Fibroblast of lung (primary cell): ENCODE measurements around the gene PWWP2B. TPM values are rescaled to one million over a fixed set of nuclear protein-coding genes. Genes with fewer than 3 reads are reported as not detected.

ENCODE experiments used
- DNase-seq, 2 donors: peaks; one replicate each; pipeline versions ENCODE4 v3.0.0 to v3.0.0-alpha.2; 2010; ENCODE audit warnings: low read depth in 2 of 2
- H2AFZ ChIP-seq: 2 replicates; pipeline ENCODE4 v1.5.1; 2012; ENCODE audit warnings: low read length, control low read depth, inconsistent platforms
- H3K27ac ChIP-seq: 2 replicates; pipeline ENCODE4 v1.5.1; 2011; ENCODE audit warnings: low read length, control low read depth; ENCODE audit not compliant: insufficient read depth
- H3K27me3 ChIP-seq: 2 replicates; pipeline ENCODE4 v1.5.1; 2011; ENCODE audit warnings: mild to moderate bottlenecking, low read length; ENCODE audit not compliant: control insufficient read depth, insufficient read depth
- H3K36me3 ChIP-seq: 2 replicates; pipeline ENCODE4 v1.5.1; 2011; ENCODE audit warnings: low read length; ENCODE audit not compliant: control insufficient read depth, insufficient read depth
- H3K4me1 ChIP-seq: 2 replicates; pipeline ENCODE4 v1.5.1; 2011; ENCODE audit warnings: low read length; ENCODE audit not compliant: control insufficient read depth, insufficient read depth; ENCODE audit errors: extremely low read depth
- H3K4me2 ChIP-seq: 2 replicates; pipeline ENCODE4 v1.5.1; 2011; ENCODE audit warnings: low read length, control low read depth; ENCODE audit not compliant: insufficient read depth; ENCODE audit errors: extremely low read depth
- H3K4me3 ChIP-seq, 4 experiments: fragments of 200-600 bp in 1 of 4; sonication (generic) in 1 of 4; replicated peaks in 1 of 4; 2 replicates each; pipeline ENCODE4 v1.5.1; 2011 to 2016; ENCODE audit warnings: low read length in 4 of 4, low read depth in 3 of 4, mild to moderate bottlenecking in 3 of 4, control low read depth in 2 of 4, inconsistent platforms in 1 of 4, mixed read lengths in 1 of 4; ENCODE audit not compliant: insufficient read depth in 1 of 4; ENCODE audit errors: control extremely low read depth in 1 of 4
- H3K79me2 ChIP-seq: 2 replicates; pipeline ENCODE4 v1.5.1; 2012; ENCODE audit warnings: mild to moderate bottlenecking, low read length, inconsistent platforms; ENCODE audit not compliant: control insufficient read depth, insufficient read depth
- H3K9ac ChIP-seq: 2 replicates; pipeline ENCODE4 v1.5.1; 2011; ENCODE audit warnings: mild to moderate bottlenecking, low read length, control low read depth; ENCODE audit not compliant: insufficient read depth
- H3K9me3 ChIP-seq: 2 replicates; pipeline ENCODE4 v1.5.1; 2012; ENCODE audit warnings: low read depth, low read length; ENCODE audit not compliant: control insufficient read depth, insufficient read depth
- H4K20me1 ChIP-seq: 2 replicates; pipeline ENCODE4 v1.5.1; 2011; ENCODE audit warnings: low read length; ENCODE audit not compliant: control insufficient read depth, insufficient read depth; ENCODE audit errors: extremely low read depth
- CTCF ChIP-seq, 2 donors: IDR thresholded peaks in 1 of 2; conservative IDR thresholded peaks in 1 of 2; 1 replicate in 1 of 2; 2 replicates in 1 of 2; pipeline ENCODE4 v1.5.1; 2011 to 2012; ENCODE audit warnings: low read length in 2 of 2, control low read depth in 1 of 2, inconsistent platforms in 1 of 2, low read depth in 1 of 2, mild to moderate bottlenecking in 1 of 2
- EZH2 ChIP-seq: IDR thresholded peaks from 2 replicates; pipeline ENCODE4 v1.5.1; 2012; ENCODE audit warnings: low read length, control low read depth, mild to moderate bottlenecking; ENCODE audit errors: missing control alignments
- polyA plus RNA-seq, 2 donors: library from polyadenylated mRNA; depleted of rRNA in 1 of 2; stranded (reverse) in 1 of 2; unstranded in 1 of 2; fragments of >200 nt; gene quantifications; 2 replicates each; pipeline ENCODE4 v1.2.1, GENCODE V29; 2011 to 2012; ENCODE audit warnings: missing spikeins in 1 of 2
- total RNA-seq: library from RNA; depleted of rRNA; stranded (reverse); fragments of >200 nt; gene quantifications from 2 replicates; pipeline ENCODE4 v1.2.1, GENCODE V29; 2014

PWWP2B gene
- total and polyA plus RNA-seq, 2 donors (not counting 1 experiment from before 2014, with no cell fraction given), result 1.5 to 15.9 TPM

GRCh38 chr10:132466520-132467463 lies 69.8 kb downstream of the PWWP2B start:
- Histone ChIP-seq H3K27me3 (no peaks in the 10 kb centered on the region), H3K4me1 (peaks cover 2% of the 10 kb centered on the region), H3K27ac (no peak overlapping the region), H4K20me1 (no peaks in the 10 kb centered on the region), H3K4me3 (no peak overlapping the region), H3K36me3 (no peaks in the 10 kb centered on the region), H3K9ac (no peak overlapping the region), H3K4me2 (no peak overlapping the region), H2AFZ (no peak overlapping the region), H3K9me3 (no peaks in the 10 kb centered on the region), H3K79me2 (no peaks in the 10 kb centered on the region)
- DNase-seq, result no peak
- TF ChIP-seq CTCF (conservative IDR thresholded peaks at IDR 0.05 in 1 of 2, IDR thresholded peaks at IDR 0.05 in 1 of 2; ENCODE audit: low read depth in 1 of 2, low read length in 2 of 2) (no peak), EZH2 (no peak)

Other genes with a start within 250 kb of the PWWP2B start
- 0.26 and 0.83 TPM in 2 replicates for gene DPYSL4, start 210.3 kb upstream of the PWWP2B start, total RNA-seq
- 1.1 and 1.4 TPM in 2 replicates for gene DPYSL4, start 210.3 kb upstream of the PWWP2B start, polyA plus RNA-seq
- 12.6 and 21.5 TPM in 2 replicates for gene STK32C, start 89.2 kb upstream of the PWWP2B start, total RNA-seq
- 4.4 and 8.0 TPM in 2 replicates for gene STK32C, start 89.2 kb upstream of the PWWP2B start, polyA plus RNA-seq
- gene LRRC27, start 65.0 kb upstream of the PWWP2B start, total RNA-seq, result 11.7 and 13.1 TPM in 2 replicates
- 3.5 and 4.1 TPM in 2 replicates for gene LRRC27, start 65.0 kb upstream of the PWWP2B start, polyA plus RNA-seq
- 21.1 and 24.6 TPM in 2 replicates for gene INPP5A, start 140.6 kb downstream of the PWWP2B start, total RNA-seq
- gene INPP5A, start 140.6 kb downstream of the PWWP2B start, polyA plus RNA-seq, result 36.3 and 39.9 TPM in 2 replicates